GM23248 (cell line): ENCODE results near the gene ACOT6. TPM values are rescaled to one million over a fixed set of nuclear protein-coding genes. Genes with fewer than 3 reads are reported as not detected.

Experiments used
- DNase-seq: peaks from one replicate; pipeline ENCODE4 v3.0.0-alpha.2; 2015
- H2AFZ ChIP-seq: fragments of 200-600 bp; sonication (generic); 2 replicates; pipeline ENCODE4 v1.6.1; 2016; ENCODE audit warnings: antibody characterized with exemption
- H3F3A ChIP-seq: fragments of 200-600 bp; sonication (generic); 2 replicates; pipeline ENCODE4 v1.6.1; 2016; ENCODE audit warnings: mild to moderate bottlenecking, antibody characterized with exemption, mixed run types; ENCODE audit not compliant: insufficient read depth
- H3K27ac ChIP-seq: fragments of 200-600 bp; sonication (generic); 2 replicates; pipeline ENCODE4 v1.5.1; 2016; ENCODE audit warnings: mild to moderate bottlenecking
- H3K27me3 ChIP-seq: fragments of 200-600 bp; sonication (generic); replicated peaks from 2 replicates; pipeline ENCODE4 v1.6.1; 2016; ENCODE audit warnings: mild to moderate bottlenecking; ENCODE audit not compliant: insufficient read depth
- H3K36me3 ChIP-seq: fragments of 200-600 bp; sonication (generic); 2 replicates; pipeline ENCODE4 v1.6.1; 2016; ENCODE audit warnings: low read depth, mild to moderate bottlenecking
- H3K4me1 ChIP-seq: fragments of 200-600 bp; sonication (generic); 2 replicates; pipeline ENCODE4 v1.6.1; 2016; ENCODE audit warnings: mild to moderate bottlenecking; ENCODE audit not compliant: insufficient read depth
- H3K4me2 ChIP-seq: fragments of 200-600 bp; sonication (generic); one replicate; pipeline ENCODE4 v1.6.1; 2016; ENCODE audit warnings: mild to moderate bottlenecking; ENCODE audit not compliant: unreplicated experiment
- H3K4me3 ChIP-seq: fragments of 200-600 bp; sonication (generic); 2 replicates; pipeline ENCODE4 v1.5.1; 2016; ENCODE audit warnings: mild to moderate bottlenecking
- H3K79me2 ChIP-seq: fragments of 200-600 bp; sonication (generic); 2 replicates; pipeline ENCODE4 v1.6.1; 2016; ENCODE audit warnings: mild to moderate bottlenecking; ENCODE audit not compliant: insufficient read depth
- H3K9ac ChIP-seq: fragments of 200-600 bp; sonication (generic); 2 replicates; pipeline ENCODE4 v1.6.1; 2016; ENCODE audit warnings: mild to moderate bottlenecking
- H3K9me2 ChIP-seq: fragments of 200-600 bp; sonication (generic); 2 replicates; pipeline ENCODE4 v1.6.1; 2016; ENCODE audit warnings: mixed run types, mild to moderate bottlenecking, moderate library complexity; ENCODE audit not compliant: insufficient read depth
- H3K9me3 ChIP-seq: fragments of 200-600 bp; sonication (generic); one replicate; pipeline ENCODE4 v1.6.1; 2017; ENCODE audit warnings: low read depth
- H4K20me1 ChIP-seq: fragments of 200-600 bp; sonication (generic); 2 replicates; pipeline ENCODE4 v1.6.0; 2016; ENCODE audit not compliant: insufficient read depth
- EZH2 ChIP-seq: fragments of 200-600 bp; sonication (generic); IDR thresholded peaks from 2 replicates; pipeline ENCODE4 v1.6.1; 2018; ENCODE audit warnings: antibody characterized with exemption, mild to moderate bottlenecking; ENCODE audit not compliant: insufficient read depth, poor library complexity, severe bottlenecking
- EZH2phosphoT487 ChIP-seq: fragments of 200-600 bp; sonication (generic); IDR thresholded peaks from 2 replicates; pipeline ENCODE4 v1.6.1; 2018; ENCODE audit warnings: antibody characterized with exemption, moderate library complexity, mild to moderate bottlenecking, low read depth; ENCODE audit not compliant: insufficient read depth
- WGBS, 2 experiments: methylation state at CpG; one replicate each; pipeline ENCODE4 v1.1.6; 2015 to 2017; ENCODE audit warnings: low lambda C conversion rate in 2 of 2, low coverage in 1 of 2; ENCODE audit errors: missing lambda C conversion rate in 2 of 2; 5-methylcytosine and 5-hydroxymethylcytosine counted together
- in situ Hi-C: fragments of 300-500 bp; cut with MboI; formaldehyde crosslinking; loops from 2 replicates; pipeline ENCODE4 v1.15.0; 2020
- polyA plus RNA-seq: library from polyadenylated mRNA; unstranded; fragments of >200 nt; fragmentation: Nextera tagmentation; extraction: Ambion mirVana; gene quantifications from 2 replicates; pipeline ENCODE4 v1.2.1, GENCODE V29; 2016
- total RNA-seq: library from RNA; depleted of rRNA; stranded (reverse); fragments of >200 nt; shearing (Covaris generic); gene quantifications from 2 replicates; pipeline ENCODE4 v1.2.3, GENCODE V29; 2014

The ACOT6 gene
- total and polyA plus RNA-seq, 2 experiments from 2014 or later, result not detected

- Histone ChIP-seq H3K27me3 (no peaks in the 10 kb centered on the region), H3K4me1 (no peaks in the 10 kb centered on the region)
- in situ Hi-C loops, result no loop called here
These were observed 12.8 kb upstream of the ACOT6 start for GRCh38 chr14:73599499-73599898.

GRCh38 chr14:73602994-73603393 is 9.3 kb upstream of the ACOT6 start:
- H3K9me2 ChIP-seq, result no peaks in the 10 kb centered on the region
- no peak overlapping the region for H3K27ac ChIP-seq
- TF ChIP-seq EZH2phosphoT487 (no peak), EZH2 (no peak)
- 42 to 53% methylated on average over 3 of the region's 3 CpGs for WGBS, 2 experiments
- no peaks in the 10 kb centered on the region for H3K9me3 ChIP-seq
- no peak overlapping the region for H2AFZ ChIP-seq
- in situ Hi-C loops, result no loop called here
- H3K9ac ChIP-seq, result no peak overlapping the region
- no peaks in the 10 kb centered on the region for H3F3A ChIP-seq
- H3K79me2 ChIP-seq, result no peaks in the 10 kb centered on the region
- H3K4me3 ChIP-seq, result no peak overlapping the region
- H3K27me3 ChIP-seq, result no peaks in the 10 kb centered on the region
- H3K4me2 ChIP-seq, result no peak overlapping the region
- H3K36me3 ChIP-seq, result no peaks in the 10 kb centered on the region
- DNase-seq, result no peak
- no peaks in the 10 kb centered on the region for H4K20me1 ChIP-seq
- H3K4me1 ChIP-seq, result no peaks in the 10 kb centered on the region

More at GRCh38 chr14:73599499-73599898, 12.8 kb upstream of the ACOT6 start:
- H3K9me3 ChIP-seq, result no peaks in the 10 kb centered on the region
- TF ChIP-seq EZH2, result no peak
- no peak for TF ChIP-seq EZH2phosphoT487
- no peaks in the 10 kb centered on the region for H3K9me2 ChIP-seq
- no peaks in the 10 kb centered on the region for H3F3A ChIP-seq
- DNase-seq, result no peak
- no peak overlapping the region for H2AFZ ChIP-seq
- H3K9ac ChIP-seq, result no peak overlapping the region
- H4K20me1 ChIP-seq, result no peaks in the 10 kb centered on the region
- H3K4me2 ChIP-seq, result no peak overlapping the region
- H3K4me3 ChIP-seq, result no peak overlapping the region
- H3K79me2 ChIP-seq, result no peaks in the 10 kb centered on the region
- H3K36me3 ChIP-seq, result no peaks in the 10 kb centered on the region
- H3K27ac ChIP-seq, result no peak overlapping the region

GRCh38 chr14:73606271-73606670 is 6.0 kb upstream of the ACOT6 start:
- H3F3A ChIP-seq, result peaks cover 1% of the 10 kb centered on the region; the same call in 1 of the 2 replicates
- no peak overlapping the region for H3K27ac ChIP-seq
- no peak overlapping the region for H3K4me2 ChIP-seq
- WGBS, 2 experiments, result 86 to 89% methylated on average over 3 of the region's 3 CpGs
- no peak overlapping the region for H3K9ac ChIP-seq
- no peaks in the 10 kb centered on the region for H3K36me3 ChIP-seq
- H3K79me2 ChIP-seq, result no peaks in the 10 kb centered on the region
- TF ChIP-seq EZH2phosphoT487 (no peak), EZH2 (no peak)
- no peaks in the 10 kb centered on the region for H3K9me3 ChIP-seq
- H3K4me1 ChIP-seq, result no peaks in the 10 kb centered on the region
- in situ Hi-C loops, result no loop called here
- no peaks in the 10 kb centered on the region for H3K27me3 ChIP-seq
- H2AFZ ChIP-seq, result no peak overlapping the region
- no peaks in the 10 kb centered on the region for H3K9me2 ChIP-seq
- DNase-seq, result no peak
- no peaks in the 10 kb centered on the region for H4K20me1 ChIP-seq
- H3K4me3 ChIP-seq, result no peak overlapping the region

DNA sequence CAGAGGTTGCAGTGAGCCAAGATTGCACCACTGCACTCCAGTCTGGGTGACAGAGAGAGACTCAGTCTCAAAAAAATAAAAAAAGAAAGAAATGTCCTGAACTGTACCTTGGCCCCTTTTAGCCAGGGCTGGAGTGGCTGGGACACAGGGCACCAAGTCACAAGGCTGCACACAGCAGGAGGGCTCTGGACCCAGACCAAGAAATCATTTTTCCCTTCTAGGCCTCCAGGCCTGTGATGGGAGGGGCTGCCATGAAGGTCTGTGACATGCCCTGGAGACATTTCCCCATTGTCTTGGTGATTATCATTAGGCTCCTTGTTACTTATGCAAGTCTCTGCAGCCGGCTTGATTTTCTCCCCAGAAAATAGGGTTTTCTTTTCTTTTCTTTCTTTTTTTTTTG is 5.1 kb upstream of the ACOT6 start:
- Histone ChIP-seq H3F3A (peaks cover 11% of the 10 kb centered on the region; the same call in 1 of the 2 replicates), H3K9ac (no peak overlapping the region), H3K4me1 (no peaks in the 10 kb centered on the region), H3K27me3 (no peaks in the 10 kb centered on the region), H3K4me3 (no peak overlapping the region), H4K20me1 (no peaks in the 10 kb centered on the region), H3K9me2 (no peaks in the 10 kb centered on the region), H3K9me3 (no peaks in the 10 kb centered on the region), H3K36me3 (no peaks in the 10 kb centered on the region), H2AFZ (no peak overlapping the region), H3K4me2 (no peak overlapping the region), H3K27ac (no peak overlapping the region), H3K79me2 (no peaks in the 10 kb centered on the region)
- no peak for TF ChIP-seq EZH2
- no peak for TF ChIP-seq EZH2phosphoT487
- 44% methylated on average over 1 of the region's 1 CpG; no CpG with 5 or more reads in 1 of the 2 experiments for WGBS, 2 experiments
- DNase-seq, result no peak
- in situ Hi-C loops, result no loop called here

GRCh38 chr14:73610687-73611086 is 1.6 kb upstream of the ACOT6 start:
- 67 to 68% methylated on average over 2 of the region's 2 CpGs for WGBS, 2 experiments
- no peaks in the 10 kb centered on the region for H3K79me2 ChIP-seq
- H3K9me3 ChIP-seq, result no peaks in the 10 kb centered on the region
- in situ Hi-C loops, result no loop called here
- no peak overlapping the region for H3K4me3 ChIP-seq
- H3K36me3 ChIP-seq, result no peaks in the 10 kb centered on the region
- TF ChIP-seq EZH2phosphoT487 (no peak), EZH2 (no peak)
- peak; percentile 6 for DNase-seq
- no peaks in the 10 kb centered on the region for H3K27me3 ChIP-seq
- no peak overlapping the region for H2AFZ ChIP-seq
- no peaks in the 10 kb centered on the region for H3K9me2 ChIP-seq
- no peaks in the 10 kb centered on the region for H4K20me1 ChIP-seq
- H3K9ac ChIP-seq, result no peak overlapping the region
- no peak overlapping the region for H3K27ac ChIP-seq
- H3F3A ChIP-seq, result peaks cover 16% of the 10 kb centered on the region; the same call in 1 of the 2 replicates
- H3K4me1 ChIP-seq, result no peaks in the 10 kb centered on the region
- H3K4me2 ChIP-seq, result no peak overlapping the region
